ENCODE measurements around the gene RPTOR. TPM values are rescaled to one million over a fixed set of nuclear protein-coding genes. Genes with fewer than 3 reads are reported as not detected.

RPTOR gene
- total RNA-seq, 1 experiment from 2014 or later, result 30.6 TPM

- Histone ChIP-seq H3K9me2 (replicated peaks; ENCODE audit: insufficient read depth, low read length) (no peaks in the 10 kb centered on the region), H2AFZ (ENCODE audit: low read length) (no peak overlapping the region), H4K20me1 (ENCODE audit: insufficient read depth, low read depth, low read length) (peaks cover 5% of the 10 kb centered on the region; the same call in 1 of the 2 replicates), H3K36me3 (ENCODE audit: insufficient read depth, low read length) (no peaks in the 10 kb centered on the region), H3K4me3 (ENCODE audit: low read length) (no peak overlapping the region), H3K27ac (ENCODE audit: low read length) (no peak overlapping the region), H3K27me3 (ENCODE audit: low read length) (no peaks in the 10 kb centered on the region), H3K79me2 (ENCODE audit: low read length) (peaks cover 98% of the 10 kb centered on the region), H3K4me1 (ENCODE audit: low read length) (peaks cover 27% of the 10 kb centered on the region), H3K9ac (ENCODE audit: low read length) (no peak overlapping the region), H3K9me3 (ENCODE audit: low read length) (no peaks in the 10 kb centered on the region), H3K4me2 (ENCODE audit: low read depth, low read length, poor library complexity, severe bottlenecking) (no peak overlapping the region)
- no peak for DNase-seq
These were observed 48.5 kb downstream of the RPTOR start for GRCh38 chr17:80593181-80593580.

GRCh38 chr17:80594431-80595269, 50.0 kb downstream of the RPTOR start:
- H3K4me1 ChIP-seq (ENCODE audit: low read length), result peaks cover 18% of the 10 kb centered on the region
- no peak overlapping the region for H2AFZ ChIP-seq (ENCODE audit: low read length)
- H3K36me3 ChIP-seq (ENCODE audit: insufficient read depth, low read length), result no peaks in the 10 kb centered on the region
- no peaks in the 10 kb centered on the region for H3K9me3 ChIP-seq (ENCODE audit: low read length)
- no peak overlapping the region for H3K27ac ChIP-seq (ENCODE audit: low read length)
- no peak overlapping the region for H3K4me3 ChIP-seq (ENCODE audit: low read length)
- no peak for DNase-seq
- H3K9ac ChIP-seq (ENCODE audit: low read length), result no peak overlapping the region
- no peaks in the 10 kb centered on the region for H3K9me2 ChIP-seq (replicated peaks; ENCODE audit: insufficient read depth, low read length)
- no peaks in the 10 kb centered on the region for H3K27me3 ChIP-seq (ENCODE audit: low read length)
- peaks cover 98% of the 10 kb centered on the region for H3K79me2 ChIP-seq (ENCODE audit: low read length)
- peaks cover 4% of the 10 kb centered on the region; the same call in 1 of the 2 replicates for H4K20me1 ChIP-seq (ENCODE audit: insufficient read depth, low read depth, low read length)
- no peak overlapping the region for H3K4me2 ChIP-seq (ENCODE audit: low read depth, low read length, poor library complexity, severe bottlenecking)

- H3K79me2 ChIP-seq (ENCODE audit: low read length), result peaks cover 93% of the 10 kb centered on the region
These were observed 52.3 kb downstream of the RPTOR start for GRCh38 chr17:80596760-80597608.

GRCh38 chr17:80598813-80599545, 54.3 kb downstream of the RPTOR start:
- Histone ChIP-seq H3K9me2 (replicated peaks; ENCODE audit: insufficient read depth, low read length) (no peaks in the 10 kb centered on the region), H3K9me3 (ENCODE audit: low read length) (no peaks in the 10 kb centered on the region), H3K4me2 (ENCODE audit: low read depth, low read length, poor library complexity, severe bottlenecking) (no peak overlapping the region), H3K36me3 (ENCODE audit: insufficient read depth, low read length) (no peaks in the 10 kb centered on the region), H3K4me3 (ENCODE audit: low read length) (no peak overlapping the region), H3K27ac (ENCODE audit: low read length) (no peak overlapping the region), H3K4me1 (ENCODE audit: low read length) (peaks cover 25% of the 10 kb centered on the region), H2AFZ (ENCODE audit: low read length) (no peak overlapping the region), H3K79me2 (ENCODE audit: low read length) (peaks cover 79% of the 10 kb centered on the region), H3K27me3 (ENCODE audit: low read length) (no peaks in the 10 kb centered on the region), H3K9ac (ENCODE audit: low read length) (no peak overlapping the region), H4K20me1 (ENCODE audit: insufficient read depth, low read depth, low read length) (0 out of 2 replicates have a peak, but pooled peaks cover 4% of the 10 kb centered on the region)
- no peak for DNase-seq

More at GRCh38 chr17:80596760-80597608, 52.3 kb downstream of the RPTOR start:
- Histone ChIP-seq H4K20me1 (ENCODE audit: insufficient read depth, low read depth, low read length) (0 out of 2 replicates have a peak, but pooled peaks cover 4% of the 10 kb centered on the region), H3K9me2 (replicated peaks; ENCODE audit: insufficient read depth, low read length) (no peaks in the 10 kb centered on the region), H3K36me3 (ENCODE audit: insufficient read depth, low read length) (no peaks in the 10 kb centered on the region), H2AFZ (ENCODE audit: low read length) (no peak overlapping the region), H3K4me1 (ENCODE audit: low read length) (peaks cover 11% of the 10 kb centered on the region; the same call in 1 of the 2 replicates), H3K4me2 (ENCODE audit: low read depth, low read length, poor library complexity, severe bottlenecking) (no peak overlapping the region), H3K9ac (ENCODE audit: low read length) (no peak overlapping the region), H3K27ac (ENCODE audit: low read length) (no peak overlapping the region), H3K27me3 (ENCODE audit: low read length) (no peaks in the 10 kb centered on the region), H3K4me3 (ENCODE audit: low read length) (no peak overlapping the region), H3K9me3 (ENCODE audit: low read length) (no peaks in the 10 kb centered on the region)
- DNase-seq, result no peak

- H3K9me3 ChIP-seq (ENCODE audit: low read length), result no peaks in the 10 kb centered on the region
- H3K4me1 ChIP-seq (ENCODE audit: low read length), result peaks cover 33% of the 10 kb centered on the region
- H3K9ac ChIP-seq (ENCODE audit: low read length), result no peak overlapping the region
- H2AFZ ChIP-seq (ENCODE audit: low read length), result no peak overlapping the region
- no peaks in the 10 kb centered on the region for H3K36me3 ChIP-seq (ENCODE audit: insufficient read depth, low read length)
- H3K4me3 ChIP-seq (ENCODE audit: low read length), result no peak overlapping the region
- H3K9me2 ChIP-seq (replicated peaks; ENCODE audit: insufficient read depth, low read length), result no peaks in the 10 kb centered on the region
- H4K20me1 ChIP-seq (ENCODE audit: insufficient read depth, low read depth, low read length), result 0 out of 2 replicates have a peak, but pooled peaks cover 4% of the 10 kb centered on the region
- no peak overlapping the region for H3K4me2 ChIP-seq (ENCODE audit: low read depth, low read length, poor library complexity, severe bottlenecking)
- peaks cover 71% of the 10 kb centered on the region for H3K79me2 ChIP-seq (ENCODE audit: low read length)
- H3K27ac ChIP-seq (ENCODE audit: low read length), result no peak overlapping the region
- H3K27me3 ChIP-seq (ENCODE audit: low read length), result no peaks in the 10 kb centered on the region
- DNase-seq, result no peak
These were observed 55.1 kb downstream of the RPTOR start for GRCh38 chr17:80599546-80600305.

- no peak overlapping the region for H3K9ac ChIP-seq (ENCODE audit: low read length)
- no peaks in the 10 kb centered on the region for H3K9me2 ChIP-seq (replicated peaks; ENCODE audit: insufficient read depth, low read length)
- H2AFZ ChIP-seq (ENCODE audit: low read length), result no peak overlapping the region
- no peaks in the 10 kb centered on the region for H3K27me3 ChIP-seq (ENCODE audit: low read length)
- H3K79me2 ChIP-seq (ENCODE audit: low read length), result peaks cover 57% of the 10 kb centered on the region
- no peak for DNase-seq
- no peak overlapping the region for H3K4me2 ChIP-seq (ENCODE audit: low read depth, low read length, poor library complexity, severe bottlenecking)
- H3K4me3 ChIP-seq (ENCODE audit: low read length), result no peak overlapping the region
- H4K20me1 ChIP-seq (ENCODE audit: insufficient read depth, low read depth, low read length), result 0 out of 2 replicates have a peak, but pooled peaks cover 4% of the 10 kb centered on the region
- no peaks in the 10 kb centered on the region for H3K36me3 ChIP-seq (ENCODE audit: insufficient read depth, low read length)
- no peak overlapping the region for H3K27ac ChIP-seq (ENCODE audit: low read length)
- no peaks in the 10 kb centered on the region for H3K9me3 ChIP-seq (ENCODE audit: low read length)
- peaks cover 47% of the 10 kb centered on the region for H3K4me1 ChIP-seq (ENCODE audit: low read length)
These were observed 56.5 kb downstream of the RPTOR start for GRCh38 chr17:80601146-80601545.

GRCh38 chr17:80603396-80603795, 58.8 kb downstream of the RPTOR start:
- no peak overlapping the region for H3K9ac ChIP-seq (ENCODE audit: low read length)
- H3K4me2 ChIP-seq (ENCODE audit: low read depth, low read length, poor library complexity, severe bottlenecking), result peak overlapping the region; percentile 8
- H3K9me2 ChIP-seq (replicated peaks; ENCODE audit: insufficient read depth, low read length), result no peaks in the 10 kb centered on the region
- H3K4me3 ChIP-seq (ENCODE audit: low read length), result no peak overlapping the region
- H3K27me3 ChIP-seq (ENCODE audit: low read length), result no peaks in the 10 kb centered on the region
- H3K79me2 ChIP-seq (ENCODE audit: low read length), result peaks cover 34% of the 10 kb centered on the region
- no peak for DNase-seq
- H3K36me3 ChIP-seq (ENCODE audit: insufficient read depth, low read length), result no peaks in the 10 kb centered on the region
- no peak overlapping the region for H2AFZ ChIP-seq (ENCODE audit: low read length)
- H3K4me1 ChIP-seq (ENCODE audit: low read length), result peaks cover 58% of the 10 kb centered on the region
- H3K27ac ChIP-seq (ENCODE audit: low read length), result peak overlapping the region; percentile 83
- H4K20me1 ChIP-seq (ENCODE audit: insufficient read depth, low read depth, low read length), result 0 out of 2 replicates have a peak, but pooled peaks cover 4% of the 10 kb centered on the region
- H3K9me3 ChIP-seq (ENCODE audit: low read length), result no peaks in the 10 kb centered on the region

Data from Karpas-422 (cell line).